ENCODE results near the gene YY1AP1. TPM values are rescaled to one million over a fixed set of nuclear protein-coding genes. Genes with fewer than 3 reads are reported as not detected.

The YY1AP1 gene, protein sequence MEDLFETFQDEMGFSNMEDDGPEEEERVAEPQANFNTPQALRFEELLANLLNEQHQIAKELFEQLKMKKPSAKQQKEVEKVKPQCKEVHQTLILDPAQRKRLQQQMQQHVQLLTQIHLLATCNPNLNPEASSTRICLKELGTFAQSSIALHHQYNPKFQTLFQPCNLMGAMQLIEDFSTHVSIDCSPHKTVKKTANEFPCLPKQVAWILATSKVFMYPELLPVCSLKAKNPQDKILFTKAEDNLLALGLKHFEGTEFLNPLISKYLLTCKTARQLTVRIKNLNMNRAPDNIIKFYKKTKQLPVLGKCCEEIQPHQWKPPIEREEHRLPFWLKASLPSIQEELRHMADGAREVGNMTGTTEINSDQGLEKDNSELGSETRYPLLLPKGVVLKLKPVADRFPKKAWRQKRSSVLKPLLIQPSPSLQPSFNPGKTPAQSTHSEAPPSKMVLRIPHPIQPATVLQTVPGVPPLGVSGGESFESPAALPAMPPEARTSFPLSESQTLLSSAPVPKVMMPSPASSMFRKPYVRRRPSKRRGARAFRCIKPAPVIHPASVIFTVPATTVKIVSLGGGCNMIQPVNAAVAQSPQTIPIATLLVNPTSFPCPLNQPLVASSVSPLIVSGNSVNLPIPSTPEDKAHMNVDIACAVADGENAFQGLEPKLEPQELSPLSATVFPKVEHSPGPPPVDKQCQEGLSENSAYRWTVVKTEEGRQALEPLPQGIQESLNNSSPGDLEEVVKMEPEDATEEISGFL
- total RNA-seq, result 496 TPM

GRCh38 chr1:155688324-155689080 is at the start of gene YY1AP1:
Gene YY1AP1, minus strand, starts transcription at chr1:155688774. Its CDS starts 8,338 bp downstream, at chr1:155680436.

DNA sequence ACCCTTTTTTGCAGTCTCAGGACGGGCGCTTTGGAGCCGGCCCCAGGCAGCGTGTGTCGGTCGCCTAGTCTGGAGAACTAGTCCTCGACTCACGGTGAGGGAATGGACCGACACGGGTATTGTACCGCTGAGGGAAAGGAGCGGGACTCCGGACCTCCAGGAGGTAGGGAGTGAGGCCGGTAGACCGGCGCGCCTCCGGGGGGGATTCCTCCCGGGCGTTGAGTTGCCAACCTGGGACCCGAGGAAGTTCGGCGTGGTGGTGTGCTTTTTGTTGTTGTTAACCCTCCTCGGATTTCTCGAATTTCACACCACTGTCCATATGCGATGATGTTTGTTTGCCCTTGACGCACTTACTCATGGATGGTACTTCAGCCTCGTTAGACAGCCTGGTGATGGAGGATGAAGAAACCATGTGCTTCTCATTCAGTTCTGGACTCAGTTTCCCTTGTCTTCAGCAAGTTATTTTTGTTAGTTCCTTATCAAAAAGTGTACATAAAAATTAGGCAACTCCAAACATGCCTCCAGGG is 570 bp upstream of the YY1AP1 start, which contains the start of gene DAP3:
DAP3 (plus strand) TSS at position 11 of the 527 bp plus-strand sequence. CDS start 20,689 bp downstream, outside the sequence.

GRCh38 chr1:155609515-155610256 is 78.9 kb downstream of the YY1AP1 start, which contains the start of gene MSTO1:
Gene MSTO1, plus strand, starts transcription at chr1:155610218. Its CDS starts 31 bp downstream, at chr1:155610249.

Other genes starting within 250 kb of the YY1AP1 start
- 65.0 TPM for gene ASH1L, start 126.0 kb downstream of the YY1AP1 start, total RNA-seq
- 34.4 TPM for gene MSTO1, start 78.6 kb downstream of the YY1AP1 start, total RNA-seq
- gene DAP3, start 317 bp upstream of the YY1AP1 start, total RNA-seq, result 58.8 TPM
- gene GON4L, start 168.4 kb upstream of the YY1AP1 start, total RNA-seq, result 47.7 TPM
- gene SYT11, start 170.8 kb upstream of the YY1AP1 start, total RNA-seq, result 260 TPM
- 37.4 TPM for gene RIT1, start 222.6 kb upstream of the YY1AP1 start, total RNA-seq
- 33.4 TPM for gene KHDC4, start 245.6 kb upstream of the YY1AP1 start, total RNA-seq